GM21576 (cell line): ENCODE results near the gene MRPL23.
"Not testable (repeated sequence)": the region's sequence is repeated elsewhere in the genome, so short reads cannot be mapped to it uniquely, and the experiment has no call there.

Experiments
- ATAC-seq: cut with Tn5 transposase; IDR thresholded peaks from one replicate; pipeline ENCODE4 v1.9.1; 2021; ENCODE audit warnings: mild to moderate bottlenecking, moderate library complexity; ENCODE audit not compliant: unreplicated experiment

The MRPL23 gene

DNA sequence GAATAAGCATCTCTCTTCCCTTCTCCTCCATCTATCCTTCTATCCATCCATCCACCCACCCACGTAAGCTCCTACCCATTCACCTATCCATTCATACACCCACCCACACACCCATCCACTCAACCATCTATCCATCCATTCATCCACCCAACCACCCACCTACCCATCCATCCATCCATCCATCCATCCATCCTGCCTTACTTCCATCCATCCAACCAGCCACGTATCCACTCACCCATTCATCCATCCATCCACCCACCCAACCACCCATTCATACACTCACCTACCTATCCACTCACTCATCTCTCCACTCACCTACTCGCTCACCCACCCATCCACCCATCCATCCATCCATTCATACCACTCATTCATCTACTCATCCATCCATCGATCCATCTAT lies 14.5 kb upstream of the MRPL23 start:
- no peak for ATAC-seq

DNA sequence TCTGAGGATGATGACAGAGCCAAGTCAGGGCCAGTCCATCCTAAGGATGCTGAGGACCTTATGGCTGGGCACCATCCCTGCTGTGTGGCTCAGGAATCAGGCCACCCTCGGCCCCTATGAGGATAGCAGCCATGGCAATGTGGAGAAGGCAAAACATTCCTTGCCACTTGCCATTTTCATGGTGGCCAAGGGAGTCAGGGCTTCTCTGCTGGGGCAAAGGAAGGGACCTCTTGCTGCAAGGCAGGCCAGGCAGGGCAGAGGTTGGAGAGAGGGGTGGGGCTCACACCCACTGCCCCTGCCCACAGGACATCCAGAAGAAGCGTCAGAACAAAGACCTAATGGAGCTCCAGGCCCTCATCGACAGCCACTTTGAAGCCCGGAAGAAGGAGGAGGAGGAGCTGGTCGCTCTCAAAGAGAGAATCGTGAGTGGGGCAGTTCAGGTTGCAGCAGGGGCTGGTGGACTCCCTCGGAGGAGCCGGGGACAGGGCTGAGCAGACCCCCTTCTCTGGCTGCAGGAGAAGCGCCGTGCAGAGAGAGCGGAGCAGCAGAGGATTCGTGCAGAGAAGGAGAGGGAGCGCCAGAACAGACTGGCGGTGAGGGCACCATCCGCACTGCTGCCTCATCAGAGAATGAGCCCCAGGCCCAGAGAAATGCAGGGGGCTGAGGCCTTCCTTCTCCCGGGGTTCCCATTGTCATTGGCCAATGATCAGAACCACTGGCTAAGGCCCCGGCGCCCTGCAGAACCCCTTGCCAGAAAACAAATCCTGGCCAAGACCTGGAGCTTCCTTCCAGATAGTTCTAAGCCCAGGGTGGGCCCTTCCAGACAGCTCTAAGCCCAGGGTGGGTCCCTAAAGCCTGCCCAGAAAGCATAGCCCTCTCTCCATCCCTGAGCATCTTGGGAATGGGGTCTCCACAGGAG lies 13.5 kb upstream of the MRPL23 start:
- ATAC-seq: no peak

DNA sequence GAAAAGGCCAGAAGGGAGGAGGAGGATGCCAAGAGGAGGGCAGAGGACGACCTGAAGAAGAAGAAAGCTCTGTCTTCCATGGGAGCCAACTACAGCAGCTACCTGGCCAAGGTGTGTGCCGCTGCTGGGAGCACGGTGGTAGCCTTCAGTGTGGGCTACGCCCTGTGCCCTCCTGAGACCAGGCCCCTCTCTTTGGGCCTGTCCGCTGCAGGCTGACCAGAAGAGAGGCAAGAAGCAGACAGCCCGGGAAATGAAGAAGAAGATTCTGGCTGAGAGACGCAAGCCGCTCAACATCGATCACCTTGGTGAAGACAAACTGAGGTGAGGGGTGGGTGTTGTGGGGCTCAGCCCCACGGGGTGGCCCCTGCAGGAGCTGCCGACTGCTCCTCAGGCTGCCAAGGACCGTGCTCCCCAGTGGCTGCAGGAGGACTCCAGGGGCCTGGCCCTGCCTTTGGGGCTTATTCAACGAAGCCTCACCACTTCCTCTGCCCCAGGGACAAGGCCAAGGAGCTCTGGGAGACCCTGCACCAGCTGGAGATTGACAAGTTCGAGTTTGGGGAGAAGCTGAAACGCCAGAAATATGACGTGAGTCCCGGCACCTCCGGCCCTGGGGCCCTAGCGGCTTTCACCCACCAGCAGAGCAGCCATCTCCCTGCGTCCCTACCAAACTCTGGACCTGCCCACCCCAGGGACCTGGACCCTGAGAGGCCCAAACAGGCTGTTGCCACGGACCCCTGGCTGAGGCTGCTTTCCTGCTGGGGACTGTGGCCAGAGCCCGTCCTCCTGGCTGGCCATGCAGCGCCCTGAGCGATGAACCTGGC lies 12.6 kb upstream of the MRPL23 start:
- ATAC-seq: no peak

DNA sequence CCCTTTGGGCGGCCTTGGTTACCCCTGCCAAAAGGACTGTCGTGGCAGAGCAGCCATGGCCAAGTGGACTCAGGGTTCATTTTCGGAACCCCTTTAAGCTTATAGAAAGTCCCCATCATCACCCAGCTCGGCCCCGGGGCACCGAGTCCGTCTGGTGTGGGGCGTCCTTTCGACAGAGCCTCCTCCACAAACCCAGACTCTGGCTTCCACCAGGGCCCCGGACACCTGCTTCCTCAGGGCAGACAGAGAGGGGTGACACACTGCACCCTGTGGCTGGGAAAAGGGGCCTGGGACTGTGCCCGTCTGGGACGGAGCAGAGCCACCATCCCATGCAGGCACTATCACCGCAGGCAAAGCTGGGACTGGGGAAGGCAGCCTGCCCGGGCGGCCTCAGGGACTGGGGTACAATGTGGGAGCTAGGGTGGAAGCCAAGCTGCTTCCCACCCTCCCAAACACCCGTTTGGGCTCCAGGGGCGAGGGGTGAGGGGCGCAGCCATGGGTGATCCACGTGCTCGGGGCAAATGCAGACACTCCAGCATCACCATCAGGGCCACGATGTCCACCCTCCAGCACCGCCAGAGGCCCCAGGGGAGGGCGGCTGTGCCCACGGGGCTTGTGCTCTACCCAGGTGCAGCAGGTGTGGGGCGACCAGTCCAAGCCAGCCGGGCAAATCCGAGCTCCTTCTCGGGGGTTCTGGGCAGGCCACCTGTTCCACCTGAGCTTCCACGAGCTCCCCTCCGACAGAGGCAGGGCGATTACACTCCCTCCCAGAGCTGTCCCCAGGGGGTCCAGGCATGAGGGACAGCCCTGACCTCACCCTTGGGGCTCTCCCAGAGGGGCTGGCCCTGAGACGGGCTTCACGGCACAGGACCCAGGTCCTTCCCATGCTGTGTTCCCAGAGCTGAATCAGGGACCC lies 11.7 kb upstream of the MRPL23 start:
- no peak for ATAC-seq

DNA sequence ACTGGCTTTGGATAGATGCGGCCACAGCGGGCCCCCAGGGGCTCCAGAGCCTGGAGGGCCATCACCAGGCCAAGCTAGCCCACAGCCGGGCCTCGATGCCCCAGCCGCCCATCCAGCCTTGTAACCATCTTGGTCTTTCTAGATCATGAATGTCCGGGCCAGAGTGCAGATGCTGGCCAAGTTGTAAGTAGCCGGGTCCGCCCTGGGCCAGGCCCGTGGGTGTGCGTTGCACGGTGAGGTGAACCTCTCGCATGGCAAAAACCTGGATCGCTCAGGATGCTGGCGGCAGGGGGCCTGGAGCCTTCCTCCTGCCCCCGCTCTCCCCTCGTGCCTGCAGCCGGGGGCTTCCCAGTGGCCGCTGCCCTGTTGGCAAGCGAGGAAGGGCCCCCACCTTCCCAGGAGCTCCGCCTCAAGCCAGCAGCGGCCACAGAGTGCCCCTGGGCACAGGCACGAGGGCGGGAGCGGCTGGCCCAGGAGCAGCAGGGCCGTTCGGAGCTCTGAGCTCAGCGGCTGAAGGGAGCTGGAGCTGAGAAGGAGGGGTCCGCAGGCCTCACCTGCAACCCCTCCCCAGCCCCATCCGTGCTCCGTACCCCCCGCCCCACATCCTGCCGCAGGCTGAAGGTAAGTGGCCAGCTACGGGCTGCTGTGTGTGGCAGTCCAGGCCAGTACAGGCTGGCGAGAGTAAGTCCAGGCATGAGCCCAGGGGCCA lies 10.9 kb upstream of the MRPL23 start:
- no peak for ATAC-seq

DNA sequence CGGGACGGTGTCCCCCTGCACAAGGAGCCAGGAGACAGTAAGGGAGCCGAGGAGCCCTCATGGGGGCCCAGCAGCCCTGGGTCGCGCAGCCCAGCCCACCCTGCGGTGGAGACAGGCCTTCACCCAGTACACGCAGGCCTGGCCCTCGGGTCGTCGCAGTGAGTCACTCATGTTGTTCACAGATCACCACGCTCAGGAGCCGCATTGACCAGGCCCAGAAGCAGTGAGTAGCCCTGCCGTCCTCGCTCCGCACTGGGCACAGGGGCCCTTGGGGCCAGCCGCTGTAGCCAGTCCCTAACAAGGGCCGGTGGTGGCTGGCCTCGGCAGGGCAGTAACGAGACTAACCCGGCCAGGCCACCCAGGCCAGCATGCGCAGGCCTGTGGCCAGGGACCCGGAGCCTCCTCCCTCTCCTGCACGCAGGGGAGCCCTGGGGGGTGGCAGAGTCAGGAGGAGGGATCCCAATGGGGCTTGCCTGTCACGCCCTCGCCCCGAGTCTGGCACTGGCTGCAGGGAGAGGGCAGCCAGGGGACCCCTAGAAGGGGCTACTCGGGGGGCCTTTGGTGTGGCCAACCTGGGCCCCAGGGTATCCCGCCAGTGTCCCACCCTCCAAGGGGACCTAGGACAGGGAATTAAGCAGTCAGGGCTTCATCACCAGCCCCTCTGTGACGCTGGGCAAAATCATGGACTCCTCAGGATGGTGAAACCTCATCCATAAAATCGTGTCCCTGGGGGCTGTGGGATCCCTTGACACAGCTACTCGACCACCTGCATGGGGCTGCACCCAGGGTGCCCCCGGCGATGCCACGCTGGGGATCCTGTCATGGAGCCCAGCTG lies 10.1 kb upstream of the MRPL23 start:
- no peak for ATAC-seq

DNA sequence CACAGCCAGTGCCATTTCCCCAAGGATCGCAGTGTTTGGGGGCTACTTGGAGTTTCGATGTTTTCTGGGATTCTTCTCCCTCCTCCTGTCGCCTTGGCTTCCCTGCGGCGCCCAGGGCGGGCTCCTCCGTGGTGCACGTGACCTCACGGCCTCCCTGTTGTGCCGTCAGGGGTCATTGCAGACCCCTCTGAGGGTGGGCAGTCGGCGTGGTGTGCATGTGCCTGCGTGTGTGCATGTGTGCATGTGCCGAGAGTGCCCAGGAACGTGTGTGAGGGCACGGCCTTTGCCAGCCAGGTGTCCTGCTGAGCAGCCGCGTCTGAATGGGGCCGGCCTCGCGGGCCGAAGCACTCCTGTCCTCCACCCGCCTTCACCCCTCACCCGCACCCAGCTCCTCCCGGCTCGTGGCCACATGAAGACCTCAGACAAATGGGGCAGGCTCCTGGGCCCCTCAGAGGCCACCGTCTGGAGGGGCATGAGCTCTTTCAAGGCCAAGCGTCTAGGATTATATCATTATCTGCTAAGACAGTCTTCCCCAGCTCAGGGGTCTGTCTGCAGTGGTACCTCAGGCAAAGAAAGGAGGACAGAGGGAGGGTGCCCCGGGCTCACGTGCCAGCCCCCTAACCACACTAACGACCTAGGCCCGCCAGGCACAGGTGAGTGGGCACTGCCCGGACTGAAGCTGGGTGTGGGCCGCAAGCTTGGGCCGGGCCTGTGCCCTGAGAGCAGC lies 9.4 kb upstream of the MRPL23 start:
- ATAC-seq: no peak

DNA sequence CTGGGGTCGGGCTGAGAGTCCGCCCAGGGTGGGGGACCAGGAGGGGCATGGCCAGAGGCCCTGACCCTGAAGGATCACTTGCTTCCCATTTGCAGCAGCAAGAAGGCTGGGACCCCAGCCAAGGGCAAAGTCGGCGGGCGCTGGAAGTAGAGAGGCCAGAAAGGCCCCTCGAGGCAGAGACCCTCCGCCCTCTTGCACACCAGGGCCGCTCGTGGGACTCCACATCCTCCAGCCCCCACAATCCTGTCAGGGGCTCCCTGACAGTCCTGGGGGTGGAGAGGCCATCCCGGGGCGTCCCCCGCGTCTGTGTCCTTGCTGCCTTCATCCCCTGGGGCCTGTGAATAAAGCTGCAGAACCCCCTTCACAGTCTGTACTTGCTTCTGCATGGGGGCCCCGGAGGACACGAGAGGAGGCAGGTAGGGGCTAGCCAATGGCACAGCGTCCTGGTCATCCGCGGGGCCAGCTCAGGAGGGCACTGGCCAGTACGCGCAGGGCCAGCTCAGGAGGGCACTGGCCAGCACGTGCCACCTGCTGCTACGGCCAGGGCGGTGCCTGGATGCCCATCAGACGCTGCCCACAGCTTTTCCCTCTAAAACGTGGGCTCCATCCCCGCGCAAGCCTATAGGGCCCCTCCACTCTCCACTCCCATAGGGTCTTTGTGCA lies 8.7 kb upstream of the MRPL23 start:
- ATAC-seq: no peak

DNA sequence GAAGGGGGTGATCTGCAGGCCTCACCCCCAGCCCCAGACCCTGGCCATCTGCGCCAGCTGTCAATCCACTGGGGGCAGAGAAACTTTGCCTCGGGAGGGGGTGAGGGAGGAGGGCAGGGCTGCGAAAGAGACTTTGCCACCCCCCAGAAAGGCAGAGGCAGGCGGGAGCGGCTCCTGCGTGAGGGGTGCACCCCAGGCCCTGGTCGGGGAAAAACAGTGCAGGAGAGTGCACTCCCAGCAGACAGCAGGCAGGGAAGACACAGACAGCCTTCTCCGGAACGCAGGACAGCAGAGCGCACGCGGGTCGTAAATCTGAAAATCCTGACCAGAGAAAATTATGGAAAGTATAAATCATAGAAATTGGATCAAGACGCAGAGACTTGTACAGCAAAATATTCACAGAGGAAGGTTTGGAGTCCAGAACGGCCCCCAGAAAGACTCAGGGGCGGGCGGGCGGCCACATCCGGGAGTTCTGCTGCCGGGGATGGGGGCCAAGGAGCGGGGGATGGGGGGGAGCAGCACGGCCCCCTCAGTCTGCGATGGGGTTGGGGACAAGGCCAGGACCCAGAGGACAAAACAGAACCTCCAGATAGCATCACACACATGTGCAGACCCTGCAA lies 8.0 kb upstream of the MRPL23 start:
- no peak for ATAC-seq

DNA sequence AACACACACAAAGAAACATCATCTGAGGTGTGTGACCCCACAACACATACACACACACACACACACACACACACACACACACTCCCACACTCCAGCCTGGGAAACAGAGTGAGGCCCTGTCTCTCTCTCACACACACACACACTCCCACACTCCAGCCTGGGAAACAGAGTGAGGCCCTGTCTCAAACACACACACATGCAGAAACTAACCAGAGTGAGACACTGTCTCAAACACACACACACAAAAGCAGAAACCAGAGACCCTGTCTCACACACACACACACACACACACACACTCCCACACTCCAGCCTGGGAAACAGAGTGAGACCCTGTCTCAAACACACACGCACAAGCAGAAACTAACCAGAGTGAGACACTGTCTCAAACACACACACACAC lies 7.3 kb upstream of the MRPL23 start:
- not testable (repeated sequence) for ATAC-seq

DNA sequence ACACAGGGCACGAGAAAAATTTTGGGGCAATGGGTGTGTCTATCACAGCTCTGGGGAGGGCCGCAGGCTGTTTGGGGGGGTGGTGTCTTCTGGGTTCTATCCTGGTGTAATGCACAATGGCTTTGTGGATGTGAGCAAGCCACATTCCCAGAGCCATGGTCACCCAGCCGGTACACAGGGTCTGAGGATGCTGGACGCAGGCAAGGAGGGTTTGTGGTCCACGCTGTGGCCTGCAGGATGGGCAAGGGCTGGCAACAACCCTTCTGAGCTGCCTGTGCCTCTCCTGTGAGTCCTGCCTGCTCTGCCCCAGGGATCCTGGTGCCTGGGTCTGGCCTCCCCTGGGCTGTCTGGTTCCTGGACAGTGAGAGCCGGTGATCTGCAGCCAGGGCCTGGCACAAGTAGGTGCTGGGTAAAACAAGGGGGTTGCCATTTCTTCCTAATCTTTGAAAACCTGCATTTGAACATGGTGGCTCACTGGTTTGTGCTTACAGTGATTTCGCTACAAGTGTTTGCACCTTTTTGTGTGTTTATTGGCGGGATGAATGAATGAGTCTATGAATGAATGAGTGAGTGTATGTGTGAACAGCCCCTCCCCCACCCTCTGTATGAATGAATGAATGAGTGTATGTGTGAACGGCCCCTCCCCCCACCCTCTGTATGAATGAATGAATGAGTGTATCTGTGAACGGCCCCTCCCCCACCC lies 4.4 kb upstream of the MRPL23 start:
- ATAC-seq: no peak

DNA sequence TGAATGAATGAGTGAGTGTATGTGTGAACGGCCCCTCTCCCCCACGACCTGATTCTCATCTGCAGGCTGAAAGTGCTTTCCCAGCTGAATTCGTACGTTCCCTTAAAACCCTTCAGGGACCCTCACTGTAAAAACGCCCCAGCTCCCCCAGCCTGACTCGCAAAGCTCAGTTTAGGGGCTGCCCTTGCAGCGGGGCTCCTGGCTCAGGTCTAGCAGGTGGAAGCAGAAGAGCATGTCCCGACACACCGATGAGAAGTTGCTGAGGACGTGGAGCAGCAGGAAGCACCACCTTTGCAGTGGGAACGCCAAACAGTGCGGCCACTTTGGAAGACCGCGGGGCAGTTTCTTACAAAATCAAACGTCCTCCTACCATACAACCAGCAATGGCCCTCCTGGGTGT lies 3.6 kb upstream of the MRPL23 start:
- no peak for ATAC-seq

DNA sequence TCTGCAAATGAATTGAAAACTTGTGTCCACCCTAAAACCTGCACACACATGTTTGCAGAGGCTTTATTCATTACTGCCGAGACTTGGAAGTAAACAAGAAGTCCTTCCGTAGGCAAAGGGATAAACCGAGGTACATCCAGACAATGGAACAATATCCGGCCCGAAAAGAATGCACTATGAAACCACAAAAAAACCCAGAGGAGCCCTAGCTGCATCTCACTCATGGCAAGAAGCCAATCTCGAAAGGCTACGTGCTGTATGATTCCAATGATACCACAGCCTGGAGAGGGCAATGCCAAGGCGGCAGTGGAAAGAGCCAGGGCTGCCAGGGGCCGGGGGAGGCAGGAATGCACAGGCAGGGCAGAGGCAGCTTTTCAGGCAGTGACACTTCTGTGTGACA lies 3.2 kb upstream of the MRPL23 start:
- no peak for ATAC-seq

DNA sequence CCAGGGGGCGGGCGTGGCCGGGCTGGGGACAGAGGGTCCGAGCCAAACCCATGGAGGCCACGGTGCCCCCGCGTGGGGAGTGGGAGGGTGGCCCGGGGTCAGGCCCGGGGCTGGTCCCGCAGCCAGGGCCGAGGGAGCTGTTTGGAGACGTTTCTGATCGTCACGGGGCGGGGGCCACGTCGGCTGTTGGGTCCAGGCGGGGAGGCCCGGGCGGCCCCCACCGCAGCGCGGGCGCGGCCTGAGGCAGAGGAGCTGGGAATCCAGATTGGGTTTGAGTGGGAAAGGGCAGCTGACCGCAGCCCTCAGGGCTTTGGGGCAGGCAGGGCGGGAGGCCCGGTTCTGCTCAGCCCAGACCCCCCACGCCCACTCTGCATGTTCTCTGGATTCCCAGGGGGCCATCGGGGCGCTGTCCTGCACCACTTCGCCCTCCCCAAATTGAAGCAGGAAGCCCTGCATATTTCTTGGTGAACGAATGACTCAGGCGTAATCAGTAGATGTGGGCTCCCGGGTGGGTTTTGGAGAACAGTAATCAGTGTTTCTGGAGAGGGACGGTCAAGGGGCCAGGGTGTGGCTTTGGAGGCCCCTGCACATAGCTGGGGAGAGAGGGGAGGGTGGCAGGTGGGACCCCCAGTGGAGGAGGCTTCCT lies 583 bp downstream of the MRPL23 start:
- no peak for ATAC-seq

DNA sequence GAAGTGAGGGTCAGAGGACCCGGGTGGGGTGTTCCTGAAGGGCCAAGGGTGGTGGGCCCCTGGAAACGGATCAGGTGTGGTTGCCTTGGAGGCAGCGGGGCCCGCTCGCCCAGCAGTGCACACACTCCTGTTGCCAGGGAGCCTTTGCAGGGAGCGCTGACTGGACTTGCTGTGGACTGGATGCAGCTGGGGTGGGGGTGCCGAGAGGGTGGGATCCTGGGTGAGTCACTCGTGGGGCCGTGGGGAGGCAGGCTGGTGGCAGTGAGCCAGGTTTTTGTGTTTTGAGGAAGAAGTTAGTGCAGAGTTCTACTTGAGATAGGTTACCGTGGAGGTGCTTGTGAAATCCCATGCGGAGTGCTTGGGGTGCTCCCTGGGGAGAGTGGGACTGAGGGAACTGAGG lies 1.3 kb downstream of the MRPL23 start:
- ATAC-seq: no peak

DNA sequence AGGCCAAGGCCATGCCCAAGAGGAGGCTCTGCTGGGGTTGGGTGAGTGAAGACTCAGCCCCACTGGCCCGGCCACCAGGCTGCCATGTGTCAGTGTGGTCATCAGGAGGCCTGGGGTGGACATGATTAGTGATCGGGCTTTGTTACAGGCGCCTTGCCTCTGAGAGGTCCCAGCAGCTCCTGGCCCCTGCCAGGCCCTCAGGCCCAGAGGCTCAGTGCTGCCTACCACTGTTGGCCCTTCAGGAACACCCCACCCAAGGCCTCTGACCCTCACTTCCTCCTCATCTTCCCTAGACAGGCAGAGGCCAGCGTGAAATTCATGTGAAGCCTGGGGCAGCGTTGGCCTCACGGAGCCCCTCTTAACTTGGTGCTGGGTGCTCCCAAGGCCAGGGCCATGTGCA lies 2.2 kb downstream of the MRPL23 start:
- no peak for ATAC-seq

DNA sequence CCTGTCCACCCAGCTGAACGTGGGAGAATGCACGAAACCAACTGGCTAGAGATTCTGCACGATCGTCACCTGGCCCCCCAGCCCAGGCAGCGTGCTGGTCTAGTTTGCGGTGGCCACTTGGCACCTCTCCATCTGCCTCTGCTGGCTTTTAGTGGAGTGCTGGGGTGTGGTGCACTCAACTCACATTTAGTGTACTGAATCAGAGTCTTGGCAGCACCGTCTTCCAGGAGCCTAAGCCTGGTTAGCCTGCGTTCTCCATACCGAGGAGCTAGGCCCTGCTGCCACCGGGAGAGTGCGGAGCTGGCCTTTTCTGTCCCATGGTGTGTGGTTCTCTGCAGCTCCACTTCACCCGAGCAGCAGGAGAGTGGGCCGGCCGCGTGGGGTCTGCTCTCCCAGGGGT lies 2.8 kb downstream of the MRPL23 start:
- ATAC-seq: no peak
